LNCAP (cell line): ENCODE data around the gene TGFB3.

ENCODE experiments used
- CTCF ChIP-seq: fragments of 450-650 bp; IDR thresholded peaks from 2 replicates; pipeline ENCODE4 v1.5.1; 2017; ENCODE audit warnings: mild to moderate bottlenecking

TGFB3 gene

GRCh38 chr14:75985618-75986438 is 4.0 kb upstream of the TGFB3 start, which contains the start of gene IFT43:
Gene IFT43, plus strand, starts transcription at chr14:75985763. Its CDS starts 24 bp downstream, at chr14:75985787.
- TF ChIP-seq CTCF = no peak

GRCh38 chr14:75984674-75985073 is 2.9 kb upstream of the TGFB3 start:
- no peak for TF ChIP-seq CTCF

GRCh38 chr14:75983019-75983358 is 1.2 kb upstream of the TGFB3 start:
- TF ChIP-seq CTCF = no peak

- TF ChIP-seq CTCF = peak; percentile 69
Observed at GRCh38 chr14:75982266-75983018, 647 bp upstream of the TGFB3 start.

GRCh38 chr14:75980856-75981255 is 939 bp downstream of the TGFB3 start:
- TF ChIP-seq CTCF = no peak

- no peak for TF ChIP-seq CTCF
Observed at GRCh38 chr14:75979648-75980565, 1.9 kb downstream of the TGFB3 start.

- peak; percentile 48 for TF ChIP-seq CTCF
Observed at GRCh38 chr14:75979071-75979571, 2.7 kb downstream of the TGFB3 start.
